Suppressor macrophage treated with lipopolysaccharide for 4 hours (primary cell): ENCODE data around the gene PPP6R2.
"Not testable (repeated sequence)": the region's sequence is repeated elsewhere in the genome, so short reads cannot be mapped to it uniquely, and the experiment has no call there.

ENCODE experiments used
- DNase-seq: peaks from one replicate; pipeline ENCODE4 v3.0.0-alpha.2; 2020

The PPP6R2 gene

GRCh38 chr22:50318698-50319411 lies 24.3 kb upstream of the PPP6R2 start:
- DNase-seq: no peak

GRCh38 chr22:50319503-50319951 lies 23.6 kb upstream of the PPP6R2 start:
- no peak for DNase-seq

GRCh38 chr22:50320116-50320515 lies 23.0 kb upstream of the PPP6R2 start:
- DNase-seq: no peak

- DNase-seq: no peak
These were observed 22.3 kb upstream of the PPP6R2 start for GRCh38 chr22:50320671-50321325.

- DNase-seq: not testable (repeated sequence)
These were observed 20.6 kb upstream of the PPP6R2 start for GRCh38 chr22:50322382-50323104.

GRCh38 chr22:50323900-50324299 lies 19.2 kb upstream of the PPP6R2 start:
- no peak for DNase-seq

GRCh38 chr22:50325444-50326224 lies 17.5 kb upstream of the PPP6R2 start:
- no peak for DNase-seq

GRCh38 chr22:50326225-50326955 lies 16.7 kb upstream of the PPP6R2 start:
- DNase-seq: no peak

GRCh38 chr22:50326956-50327710 lies 16.0 kb upstream of the PPP6R2 start, which contains the start of gene DENND6B:
Gene DENND6B (minus strand): TSS chr22:50327012. CDS start chr22:50326988, 24 bp downstream.
- DNase-seq: peak; percentile 94

GRCh38 chr22:50327711-50328019 lies 15.5 kb upstream of the PPP6R2 start:
- no peak for DNase-seq

GRCh38 chr22:50329236-50329635 lies 13.9 kb upstream of the PPP6R2 start:
- DNase-seq: peak; percentile 51

- not testable (repeated sequence) for DNase-seq
These were observed 8.7 kb upstream of the PPP6R2 start for GRCh38 chr22:50334433-50334832.

GRCh38 chr22:50337262-50338041 lies 5.7 kb upstream of the PPP6R2 start:
- DNase-seq: no peak

GRCh38 chr22:50338042-50338573 lies 5.0 kb upstream of the PPP6R2 start:
- DNase-seq: no peak

- DNase-seq: no peak
These were observed 4.2 kb upstream of the PPP6R2 start for GRCh38 chr22:50338860-50339462.

GRCh38 chr22:50339945-50340879 lies 2.9 kb upstream of the PPP6R2 start:
- no peak for DNase-seq

GRCh38 chr22:50341977-50342650 lies 1.0 kb upstream of the PPP6R2 start:
- peak; percentile 97 for DNase-seq

- no peak for DNase-seq
These were observed 411 bp downstream of the PPP6R2 start for GRCh38 chr22:50343541-50343935.
